ENCODE measurements around the gene DNAJC6.
"Not testable (repeated sequence)": the region's sequence is repeated elsewhere in the genome, so short reads cannot be mapped to it uniquely, and the experiment has no call there.

Gene DNAJC6

GRCh38 chr1:65437616-65438015, 128.3 kb downstream of the DNAJC6 start:
- Histone ChIP-seq H2AFZ (ENCODE audit: low read depth, low read length) (no peak overlapping the region), H3K36me3 (ENCODE audit: insufficient read depth, low read length) (peaks cover 14% of the 10 kb centered on the region), H3K9me3 (ENCODE audit: low read length) (no peaks in the 10 kb centered on the region), H3K4me1 (ENCODE audit: insufficient read depth, low read length) (no peaks in the 10 kb centered on the region), H3K27me3 (ENCODE audit: insufficient read depth, low read length) (no peaks in the 10 kb centered on the region), H3K4me3 (ENCODE audit: low read length) (no peak overlapping the region)

GRCh38 chr1:65440322-65440900, 131.1 kb downstream of the DNAJC6 start:
- H3K27me3 ChIP-seq (ENCODE audit: insufficient read depth, low read length), result no peaks in the 10 kb centered on the region
- H3K4me3 ChIP-seq (ENCODE audit: low read length), result no peak overlapping the region
- no peaks in the 10 kb centered on the region for H3K9me3 ChIP-seq (ENCODE audit: low read length)
- no peak overlapping the region for H2AFZ ChIP-seq (ENCODE audit: low read depth, low read length)
- no peaks in the 10 kb centered on the region for H3K36me3 ChIP-seq (ENCODE audit: insufficient read depth, low read length)
- H3K4me1 ChIP-seq (ENCODE audit: insufficient read depth, low read length), result no peaks in the 10 kb centered on the region

- H3K4me3 ChIP-seq (ENCODE audit: low read length), result no peak overlapping the region
- H3K9me3 ChIP-seq (ENCODE audit: low read length), result no peaks in the 10 kb centered on the region
- no peaks in the 10 kb centered on the region for H3K27me3 ChIP-seq (ENCODE audit: insufficient read depth, low read length)
- no peaks in the 10 kb centered on the region for H3K36me3 ChIP-seq (ENCODE audit: insufficient read depth, low read length)
- H3K4me1 ChIP-seq (ENCODE audit: insufficient read depth, low read length), result no peaks in the 10 kb centered on the region
- H2AFZ ChIP-seq (ENCODE audit: low read depth, low read length), result no peak overlapping the region
Measured at GRCh38 chr1:65440915-65441314, 131.6 kb downstream of the DNAJC6 start.

GRCh38 chr1:65441464-65441863, 132.1 kb downstream of the DNAJC6 start:
- Histone ChIP-seq H3K36me3 (ENCODE audit: insufficient read depth, low read length) (no peaks in the 10 kb centered on the region), H2AFZ (ENCODE audit: low read depth, low read length) (no peak overlapping the region)

GRCh38 chr1:65442442-65442841, 133.1 kb downstream of the DNAJC6 start:
- H3K9me3 ChIP-seq (ENCODE audit: low read length), result no peaks in the 10 kb centered on the region
- H3K4me3 ChIP-seq (ENCODE audit: low read length), result no peak overlapping the region
- H2AFZ ChIP-seq (ENCODE audit: low read depth, low read length), result no peak overlapping the region
- no peaks in the 10 kb centered on the region for H3K36me3 ChIP-seq (ENCODE audit: insufficient read depth, low read length)
- no peaks in the 10 kb centered on the region for H3K27me3 ChIP-seq (ENCODE audit: insufficient read depth, low read length)
- no peaks in the 10 kb centered on the region for H3K4me1 ChIP-seq (ENCODE audit: insufficient read depth, low read length)

More at GRCh38 chr1:65441464-65441863, 132.1 kb downstream of the DNAJC6 start:
- no peaks in the 10 kb centered on the region for H3K4me1 ChIP-seq (ENCODE audit: insufficient read depth, low read length)
- no peaks in the 10 kb centered on the region for H3K27me3 ChIP-seq (ENCODE audit: insufficient read depth, low read length)
- no peaks in the 10 kb centered on the region for H3K9me3 ChIP-seq (ENCODE audit: low read length)
- no peak overlapping the region for H3K4me3 ChIP-seq (ENCODE audit: low read length)

- Histone ChIP-seq H3K9me3 (ENCODE audit: low read length) (no peaks in the 10 kb centered on the region), H3K4me3 (ENCODE audit: low read length) (no peak overlapping the region), H2AFZ (ENCODE audit: low read depth, low read length) (no peak overlapping the region), H3K4me1 (ENCODE audit: insufficient read depth, low read length) (no peaks in the 10 kb centered on the region), H3K36me3 (ENCODE audit: insufficient read depth, low read length) (no peaks in the 10 kb centered on the region), H3K27me3 (ENCODE audit: insufficient read depth, low read length) (no peaks in the 10 kb centered on the region)
Measured at GRCh38 chr1:65443647-65444046, 134.3 kb downstream of the DNAJC6 start.

GRCh38 chr1:65444128-65444640, 134.8 kb downstream of the DNAJC6 start:
- H3K27me3 ChIP-seq (ENCODE audit: insufficient read depth, low read length), result no peaks in the 10 kb centered on the region
- H3K36me3 ChIP-seq (ENCODE audit: insufficient read depth, low read length), result no peaks in the 10 kb centered on the region
- H3K4me3 ChIP-seq (ENCODE audit: low read length), result no peak overlapping the region
- H2AFZ ChIP-seq (ENCODE audit: low read depth, low read length), result no peak overlapping the region
- no peaks in the 10 kb centered on the region for H3K9me3 ChIP-seq (ENCODE audit: low read length)
- no peaks in the 10 kb centered on the region for H3K4me1 ChIP-seq (ENCODE audit: insufficient read depth, low read length)

- Histone ChIP-seq H3K27me3 (ENCODE audit: insufficient read depth, low read length) (no peaks in the 10 kb centered on the region), H3K36me3 (ENCODE audit: insufficient read depth, low read length) (no peaks in the 10 kb centered on the region), H2AFZ (ENCODE audit: low read depth, low read length) (no peak overlapping the region), H3K9me3 (ENCODE audit: low read length) (no peaks in the 10 kb centered on the region), H3K4me3 (ENCODE audit: low read length) (no peak overlapping the region), H3K4me1 (ENCODE audit: insufficient read depth, low read length) (no peaks in the 10 kb centered on the region)
Measured at GRCh38 chr1:65445837-65446236, 136.5 kb downstream of the DNAJC6 start.

- no peaks in the 10 kb centered on the region for H3K36me3 ChIP-seq (ENCODE audit: insufficient read depth, low read length)
- H2AFZ ChIP-seq (ENCODE audit: low read depth, low read length), result no peak overlapping the region
- H3K27me3 ChIP-seq (ENCODE audit: insufficient read depth, low read length), result no peaks in the 10 kb centered on the region
- H3K9me3 ChIP-seq (ENCODE audit: low read length), result no peaks in the 10 kb centered on the region
- no peaks in the 10 kb centered on the region for H3K4me1 ChIP-seq (ENCODE audit: insufficient read depth, low read length)
- H3K4me3 ChIP-seq (ENCODE audit: low read length), result no peak overlapping the region
Measured at GRCh38 chr1:65449214-65449823, 140.0 kb downstream of the DNAJC6 start.

GRCh38 chr1:65455678-65456077, 146.3 kb downstream of the DNAJC6 start:
- not testable (repeated sequence) for H3K4me3 ChIP-seq (ENCODE audit: low read length); H3K36me3 ChIP-seq (ENCODE audit: insufficient read depth, low read length); H3K4me1 ChIP-seq (ENCODE audit: insufficient read depth, low read length); H2AFZ ChIP-seq (ENCODE audit: low read depth, low read length); H3K27me3 ChIP-seq (ENCODE audit: insufficient read depth, low read length); H3K9me3 ChIP-seq (ENCODE audit: low read length)

- Histone ChIP-seq H3K27me3 (ENCODE audit: insufficient read depth, low read length) (no peaks in the 10 kb centered on the region), H3K9me3 (ENCODE audit: low read length) (no peaks in the 10 kb centered on the region), H3K4me3 (ENCODE audit: low read length) (no peak overlapping the region), H3K36me3 (ENCODE audit: insufficient read depth, low read length) (no peaks in the 10 kb centered on the region), H3K4me1 (ENCODE audit: insufficient read depth, low read length) (no peaks in the 10 kb centered on the region), H2AFZ (ENCODE audit: low read depth, low read length) (no peak overlapping the region)
Measured at GRCh38 chr1:65456481-65456880, 147.1 kb downstream of the DNAJC6 start.

- Histone ChIP-seq H3K27me3 (ENCODE audit: insufficient read depth, low read length) (no peaks in the 10 kb centered on the region), H3K4me1 (ENCODE audit: insufficient read depth, low read length) (no peaks in the 10 kb centered on the region), H3K4me3 (ENCODE audit: low read length) (no peak overlapping the region), H3K9me3 (ENCODE audit: low read length) (no peaks in the 10 kb centered on the region), H2AFZ (ENCODE audit: low read depth, low read length) (no peak overlapping the region), H3K36me3 (ENCODE audit: insufficient read depth, low read length) (no peaks in the 10 kb centered on the region)
Measured at GRCh38 chr1:65457868-65458267, 148.5 kb downstream of the DNAJC6 start.

GRCh38 chr1:65458730-65459396, 149.5 kb downstream of the DNAJC6 start:
- Histone ChIP-seq H2AFZ (ENCODE audit: low read depth, low read length) (no peak overlapping the region), H3K27me3 (ENCODE audit: insufficient read depth, low read length) (no peaks in the 10 kb centered on the region), H3K4me1 (ENCODE audit: insufficient read depth, low read length) (no peaks in the 10 kb centered on the region), H3K4me3 (ENCODE audit: low read length) (no peak overlapping the region), H3K36me3 (ENCODE audit: insufficient read depth, low read length) (no peaks in the 10 kb centered on the region), H3K9me3 (ENCODE audit: low read length) (no peaks in the 10 kb centered on the region)

Measured in neuron (in vitro differentiated cells).